ENCODE results near the gene BSN. TPM values are rescaled to one million over a fixed set of nuclear protein-coding genes. Genes with fewer than 3 reads are reported as not detected.

The BSN gene
- total and polyA plus RNA-seq, 8 donors, result 0.26 to 1.1 (median 0.84) TPM

DNA sequence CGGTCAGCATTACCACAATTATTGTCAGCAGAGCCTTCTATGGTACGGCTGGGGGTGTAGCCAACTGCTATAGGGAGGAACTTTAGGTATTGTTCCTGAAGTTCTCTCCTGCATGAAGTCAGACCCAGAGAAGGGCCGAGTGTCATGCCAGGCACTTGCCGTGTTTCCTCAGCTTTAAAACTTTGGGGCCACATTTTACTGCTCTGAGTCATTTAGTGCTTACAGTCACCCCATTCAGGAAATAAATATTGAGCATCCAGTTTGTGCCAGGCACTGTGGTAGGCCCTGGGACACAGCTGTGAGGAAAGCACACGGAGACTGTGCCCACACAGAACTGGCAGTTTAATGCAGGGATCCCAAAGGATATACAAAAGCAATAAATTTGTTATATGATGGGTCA is 65.4 kb downstream of the BSN start:
- Histone ChIP-seq H3K9me3 (no peaks in the 10 kb centered on the region), H3K4me3 (no peak overlapping the region), H3K36me3 (no peaks in the 10 kb centered on the region), H3K27ac (no peak overlapping the region), H3K27me3 (no peaks in the 10 kb centered on the region), H3K4me1 (no peaks in the 10 kb centered on the region)
- DNase-seq (no peak), ATAC-seq (no peak)
- intact Hi-C loops (cut with DNase I), result no loop called here
- TF ChIP-seq, protein P1, sequence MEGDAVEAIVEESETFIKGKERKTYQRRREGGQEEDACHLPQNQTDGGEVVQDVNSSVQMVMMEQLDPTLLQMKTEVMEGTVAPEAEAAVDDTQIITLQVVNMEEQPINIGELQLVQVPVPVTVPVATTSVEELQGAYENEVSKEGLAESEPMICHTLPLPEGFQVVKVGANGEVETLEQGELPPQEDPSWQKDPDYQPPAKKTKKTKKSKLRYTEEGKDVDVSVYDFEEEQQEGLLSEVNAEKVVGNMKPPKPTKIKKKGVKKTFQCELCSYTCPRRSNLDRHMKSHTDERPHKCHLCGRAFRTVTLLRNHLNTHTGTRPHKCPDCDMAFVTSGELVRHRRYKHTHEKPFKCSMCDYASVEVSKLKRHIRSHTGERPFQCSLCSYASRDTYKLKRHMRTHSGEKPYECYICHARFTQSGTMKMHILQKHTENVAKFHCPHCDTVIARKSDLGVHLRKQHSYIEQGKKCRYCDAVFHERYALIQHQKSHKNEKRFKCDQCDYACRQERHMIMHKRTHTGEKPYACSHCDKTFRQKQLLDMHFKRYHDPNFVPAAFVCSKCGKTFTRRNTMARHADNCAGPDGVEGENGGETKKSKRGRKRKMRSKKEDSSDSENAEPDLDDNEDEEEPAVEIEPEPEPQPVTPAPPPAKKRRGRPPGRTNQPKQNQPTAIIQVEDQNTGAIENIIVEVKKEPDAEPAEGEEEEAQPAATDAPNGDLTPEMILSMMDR (IDR thresholded peaks at IDR 0.05), result no peak

DNA sequence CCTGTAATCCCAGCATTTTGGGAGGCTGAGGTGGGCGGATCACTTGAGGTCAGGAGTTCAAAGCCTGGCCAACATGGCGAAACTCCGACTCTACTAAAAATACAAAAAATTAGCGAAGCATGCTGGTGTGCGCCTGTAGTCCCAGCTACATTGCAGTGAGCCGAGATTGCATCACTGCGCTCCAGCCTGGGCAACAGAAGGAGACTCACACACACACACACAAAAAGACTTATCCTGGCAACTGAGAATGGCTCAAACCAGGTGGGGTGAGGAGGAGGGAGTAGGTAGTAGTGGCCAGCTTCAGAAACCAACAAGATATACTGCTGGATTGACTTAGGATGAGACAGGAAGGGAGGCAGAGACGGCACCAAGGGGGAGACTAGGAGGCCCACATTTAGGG is 66.5 kb downstream of the BSN start:
- intact Hi-C loops (cut with DNase I), result no loop called here
- DNase-seq (no peak), ATAC-seq (no peak)
- Histone ChIP-seq H3K4me1 (no peaks in the 10 kb centered on the region), H3K36me3 (no peaks in the 10 kb centered on the region), H3K27ac (no peak overlapping the region), H3K9me3 (no peaks in the 10 kb centered on the region), H3K27me3 (no peaks in the 10 kb centered on the region), H3K4me3 (no peak overlapping the region)
- TF ChIP-seq, protein P1 (IDR thresholded peaks at IDR 0.05), result no peak

DNA sequence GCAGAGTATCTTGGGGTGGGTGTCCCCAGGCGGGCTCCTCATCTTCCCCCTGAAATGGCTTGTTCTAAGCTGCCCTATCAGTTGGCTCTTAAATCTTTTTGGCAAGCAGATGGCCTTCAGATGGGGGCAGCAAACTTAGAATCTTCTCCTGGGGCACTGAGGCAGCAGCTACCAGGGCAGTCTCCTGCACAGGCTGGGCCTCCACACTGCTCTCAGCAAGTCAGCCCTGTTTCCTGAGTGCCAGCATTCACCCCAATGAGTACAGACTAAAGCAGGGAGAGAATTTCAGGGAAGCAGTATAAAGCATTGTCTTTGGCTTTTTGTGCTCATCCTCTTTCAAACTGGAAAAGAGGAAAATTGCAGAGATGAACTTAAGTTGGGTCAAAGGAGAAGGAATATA is 68.8 kb downstream of the BSN start:
- Histone ChIP-seq H3K9me3 (no peaks in the 10 kb centered on the region), H3K36me3 (no peaks in the 10 kb centered on the region), H3K4me1 (no peaks in the 10 kb centered on the region), H3K27me3 (no peaks in the 10 kb centered on the region), H3K27ac (no peak overlapping the region), H3K4me3 (no peak overlapping the region)
- intact Hi-C loops (cut with DNase I), result no loop called here
- ATAC-seq (no peak), DNase-seq (no peak)
- TF ChIP-seq, protein P1 (IDR thresholded peaks at IDR 0.05), result no peak

DNA sequence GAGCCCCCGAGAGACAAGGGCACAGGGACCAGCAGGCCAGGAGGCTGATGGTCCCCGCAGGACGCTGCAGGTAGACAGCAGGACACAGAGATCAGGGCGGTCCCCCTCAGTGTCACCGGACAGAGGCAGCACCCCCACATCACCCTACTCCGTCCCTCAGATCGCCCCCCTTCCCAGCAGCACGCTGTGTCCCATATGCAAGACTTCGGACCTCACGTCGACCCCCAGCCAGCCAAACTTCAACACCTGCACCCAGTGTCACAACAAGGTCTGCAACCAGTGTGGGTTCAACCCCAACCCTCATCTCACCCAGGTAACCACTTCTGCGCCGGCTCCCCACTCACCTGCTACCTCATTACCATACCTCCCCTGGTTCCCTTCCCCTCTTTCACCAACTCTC is 70.8 kb downstream of the BSN start:
- intact Hi-C loops (cut with DNase I), result no loop called here
- no peaks in the 10 kb centered on the region for H3K4me1 ChIP-seq
- DNase-seq (no peak), ATAC-seq (no peak)
- TF ChIP-seq, protein P1 (IDR thresholded peaks at IDR 0.05), result no peak
- no peaks in the 10 kb centered on the region for H3K9me3 ChIP-seq
- H3K4me3 ChIP-seq, result no peak overlapping the region
- no peaks in the 10 kb centered on the region for H3K36me3 ChIP-seq
- no peak overlapping the region for H3K27ac ChIP-seq
- no peaks in the 10 kb centered on the region for H3K27me3 ChIP-seq

DNA sequence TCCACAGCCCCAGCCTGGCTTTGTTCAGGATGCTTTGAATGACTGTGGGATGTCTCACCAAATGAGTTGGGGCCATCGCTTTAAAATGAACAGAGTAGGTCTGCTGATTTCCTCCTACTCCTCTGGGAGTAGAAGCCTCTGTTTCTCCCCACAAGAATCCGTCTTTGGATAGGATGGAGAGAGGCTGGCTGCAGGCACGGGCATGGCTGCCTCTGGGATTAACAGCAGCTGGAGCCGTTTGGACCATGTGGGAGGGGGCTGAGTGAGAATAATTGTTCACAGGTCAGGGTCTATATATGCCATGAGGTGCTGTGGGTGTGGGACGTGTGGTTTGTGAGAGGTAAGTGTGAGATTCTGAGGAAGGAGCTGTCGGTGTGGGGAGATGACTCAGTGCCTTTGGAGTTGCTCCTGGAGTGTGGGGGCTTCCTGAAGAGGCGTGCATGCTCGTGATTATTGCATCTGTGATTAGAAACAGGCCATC is 71.9 kb downstream of the BSN start:
- H3K36me3 ChIP-seq, result no peaks in the 10 kb centered on the region
- H3K9me3 ChIP-seq, result no peaks in the 10 kb centered on the region
- no peak overlapping the region for H3K4me3 ChIP-seq
- H3K27ac ChIP-seq, result no peak overlapping the region
- intact Hi-C loops (cut with DNase I), result no loop called here
- TF ChIP-seq, protein P1 (IDR thresholded peaks at IDR 0.05), result no peak
- DNase-seq (no peak), ATAC-seq (no peak)
- H3K27me3 ChIP-seq, result no peaks in the 10 kb centered on the region
- no peaks in the 10 kb centered on the region for H3K4me1 ChIP-seq
